ENCODE measurements around the gene TULP1. TPM values are rescaled to one million over a fixed set of nuclear protein-coding genes. Genes with fewer than 3 reads are reported as not detected.

The TULP1 gene
- total and polyA plus RNA-seq, 2 of the 8 experiments (the other 6 are each of a cell fraction or from before 2014, with no cell fraction given) = 3.2 to 6.8 TPM

- Histone ChIP-seq H3K4me3 (ENCODE audit: extremely low read depth in 1 of 4, insufficient read depth in 2 of 4, low read depth in 3 of 4, low read length in 4 of 4) (no peak overlapping the region), H4K91ac (replicated peaks; ENCODE audit: insufficient read length, low read length) (no peak overlapping the region), H3K23ac (ENCODE audit: insufficient read length) (no peak overlapping the region), H3K36me3 (ENCODE audit: control insufficient read depth in 2 of 4, insufficient read depth in 4 of 4, low read length in 3 of 4) (peaks cover 17 to 51% (median 22%) of the 10 kb centered on the region in 4 experiments), H3K79me1 (ENCODE audit: low read depth, low read length) (no peaks in the 10 kb centered on the region), H3K18ac (ENCODE audit: extremely low read depth, low read length) (no peak overlapping the region), H2BK5ac (ENCODE audit: low read depth, low read length) (no peak overlapping the region; the same call in 1 of the 2 replicates), H3K79me2 (ENCODE audit: control insufficient read depth in 1 of 2, insufficient read depth in 2 of 2, low read length in 2 of 2) (peaks cover 2 to 12% of the 10 kb centered on the region in 2 experiments; a peak in 3 of 4 replicates), H3K9ac (replicated peaks in 1 of 4; ENCODE audit: extremely low read depth in 1 of 4, low read depth in 3 of 4, low read length in 3 of 4) (no peak overlapping the region), H2BK15ac (ENCODE audit: low read length) (no peak overlapping the region), H4K8ac (ENCODE audit: extremely low read depth, insufficient read depth, low read length) (peak overlapping the region; percentile 66; the same call in 1 of the 2 replicates), H2AFZ (ENCODE audit: low read length) (no peak overlapping the region), H3K56ac (replicated peaks; ENCODE audit: insufficient read length, low read depth, low read length) (no peak overlapping the region), H3K23me2 (ENCODE audit: low read depth, low read length) (peaks cover 2% of the 10 kb centered on the region; the same call in 1 of the 2 replicates), H4K20me1 (replicated peaks in 1 of 2; ENCODE audit: control insufficient read depth in 1 of 2, insufficient read depth in 2 of 2, low read length in 2 of 2) (peaks cover 21 to 28% of the 10 kb centered on the region in 2 experiments), H3K4me2 (ENCODE audit: insufficient read depth in 1 of 2, low read depth in 2 of 2, low read length in 2 of 2) (no peak overlapping the region), H3K27ac (ENCODE audit: low read depth, low read length) (no peak overlapping the region), H2BK120ac (replicated peaks; ENCODE audit: low read depth, low read length) (no peak overlapping the region), H4K5ac (ENCODE audit: insufficient read length, low read depth, low read length) (no peak overlapping the region), H3K14ac (ENCODE audit: insufficient read length) (no peak overlapping the region), H3K4ac (replicated peaks; ENCODE audit: insufficient read length, low read depth, low read length) (no peak overlapping the region), H3K27me3 (replicated peaks in 1 of 4; ENCODE audit: control insufficient read depth in 3 of 4, extremely low read depth in 1 of 4, insufficient read depth in 3 of 4, low read length in 3 of 4) (no peaks in the 10 kb centered on the region), H2AK5ac (ENCODE audit: low read depth, low read length) (no peak overlapping the region), H3K9me3 (ENCODE audit: insufficient read depth in 2 of 2, low read depth in 1 of 2, low read length in 1 of 2) (no peaks in the 10 kb centered on the region), H3K4me1 (replicated peaks in 1 of 4; ENCODE audit: control insufficient read depth in 3 of 4, insufficient read depth in 4 of 4, low read length in 3 of 4) (peaks cover 0 to 4% (median 4%) of the 10 kb centered on the region in 4 experiments; a peak in 6 of 7 replicates), H2BK20ac (ENCODE audit: low read length) (no peak overlapping the region), H2BK12ac (ENCODE audit: low read depth, low read length) (no peak overlapping the region)
- DNase-seq (ENCODE audit: low read depth in 1 of 2, low spot score in 2 of 2) = peak in 1 of 2 experiments; percentile 56
- TF ChIP-seq HDAC6 (IDR thresholded peaks at IDR 0.05; ENCODE audit: low read depth, low read length) (no peak), POLR2A (IDR thresholded peaks at IDR 0.05; ENCODE audit: control extremely low read depth in 1 of 2, low read depth in 2 of 2, low read length in 2 of 2) (peak in 1 of 2 experiments; percentile 26; a peak in 1 of 3 replicates), TBP (IDR thresholded peaks at IDR 0.05; ENCODE audit: low read depth, low read length) (no peak)
- 91% methylated on average over 17 of the region's 20 CpGs; no CpG with 5 or more reads in 1 of the 2 experiments for WGBS, 2 experiments (ENCODE audit: extremely low coverage in 1 of 2, insufficient coverage in 1 of 2, insufficient read length in 1 of 2, insufficient replicate concordance in 2 of 2, low coverage in 1 of 2, low lambda C conversion rate in 2 of 2, missing lambda C conversion rate in 1 of 2)
- ChIA-PET CTCF (ENCODE audit: partially characterized antibody) (interaction anchor here (1.2 kb wide), 1 partner anchor 15 kb away, joined by 4 read pairs; no protein-coding TSS in a partner anchor), POLR2A (ENCODE audit: partially characterized antibody) (interaction anchor here (0.6 to 37.6 kb wide), 8 partner anchors 3 to 275 kb away, joined by 3 to 1319 read pairs (median 4); partner anchors contain the start of genes FANCE, RPL10A and TEAD3)
- no peak for FAIRE-seq
Observed at GRCh38 chr6:35474942-35475570, 37.6 kb downstream of the TULP1 start.
